ENCODE measurements around the gene GJA10.

- TF ChIP-seq CTCF (IDR thresholded peaks at IDR 0.05) (no peak), POLR2A (IDR thresholded peaks at IDR 0.05) (no peak)
Observed at GRCh38 chr6:89938014-89938413, 43.7 kb downstream of the GJA10 start.

Data from body of pancreas (tissue), 4 donors.